ENCODE data around the gene SDK1. TPM values are rescaled to one million over a fixed set of nuclear protein-coding genes. Genes with fewer than 3 reads are reported as not detected.

The SDK1 gene
- total RNA-seq, 1 donor from 2014 or later, result 16.7 TPM

- Histone ChIP-seq H3K36me3 (no peaks in the 10 kb centered on the region), H3K4me1 (no peaks in the 10 kb centered on the region), H3K4me3 (no peak overlapping the region)
Observed at GRCh38 chr7:3688842-3689241, 387.8 kb downstream of the SDK1 start.

GRCh38 chr7:3691478-3692158, 390.6 kb downstream of the SDK1 start:
- intact Hi-C loops (cut with DNase I), result no loop called here
- DNase-seq (ENCODE audit: extremely low spot score in 2 of 2), result no peak
- Histone ChIP-seq H3K4me1 (no peaks in the 10 kb centered on the region), H3K27ac (no peak overlapping the region), H3K27me3 (no peaks in the 10 kb centered on the region), H3K9me3 (no peaks in the 10 kb centered on the region), H3K4me3 (no peak overlapping the region), H3K36me3 (no peaks in the 10 kb centered on the region)
- no peak for TF ChIP-seq CTCF (IDR thresholded peaks at IDR 0.05)
- no peak for TF ChIP-seq POLR2A (IDR thresholded peaks at IDR 0.05)
- no peak for TF ChIP-seq POLR2AphosphoS5 (IDR thresholded peaks at IDR 0.05; ENCODE audit: insufficient read depth in 1 of 2, low read depth in 1 of 2)

More at GRCh38 chr7:3688842-3689241, 387.8 kb downstream of the SDK1 start:
- H3K9me3 ChIP-seq, result no peaks in the 10 kb centered on the region
- no peak overlapping the region for H3K27ac ChIP-seq
- intact Hi-C loops (cut with DNase I), result no loop called here
- TF ChIP-seq POLR2A (IDR thresholded peaks at IDR 0.05) (no peak), CTCF (IDR thresholded peaks at IDR 0.05) (no peak)
- no peaks in the 10 kb centered on the region for H3K27me3 ChIP-seq
- no peak for DNase-seq (ENCODE audit: extremely low spot score in 2 of 2)

GRCh38 chr7:3695602-3696001, 394.6 kb downstream of the SDK1 start:
- DNase-seq (ENCODE audit: extremely low spot score in 2 of 2), result no peak
- Histone ChIP-seq H3K4me1 (no peaks in the 10 kb centered on the region), H3K27me3 (no peaks in the 10 kb centered on the region), H3K4me3 (no peak overlapping the region), H3K27ac (no peak overlapping the region), H3K9me3 (no peaks in the 10 kb centered on the region), H3K36me3 (no peaks in the 10 kb centered on the region)
- intact Hi-C loops (cut with DNase I), result no loop called here
- TF ChIP-seq POLR2A (IDR thresholded peaks at IDR 0.05) (no peak), CTCF (IDR thresholded peaks at IDR 0.05) (no peak), POLR2AphosphoS5 (IDR thresholded peaks at IDR 0.05; ENCODE audit: insufficient read depth in 1 of 2, low read depth in 1 of 2) (no peak)

- no peaks in the 10 kb centered on the region for H3K4me1 ChIP-seq
- TF ChIP-seq POLR2AphosphoS5 (IDR thresholded peaks at IDR 0.05; ENCODE audit: insufficient read depth in 1 of 2, low read depth in 1 of 2), result no peak
- intact Hi-C loops (cut with DNase I), result no loop called here
- H3K27me3 ChIP-seq, result no peaks in the 10 kb centered on the region
- no peaks in the 10 kb centered on the region for H3K36me3 ChIP-seq
- DNase-seq (ENCODE audit: extremely low spot score in 2 of 2), result no peak
- no peaks in the 10 kb centered on the region for H3K9me3 ChIP-seq
- no peak overlapping the region for H3K27ac ChIP-seq
- H3K4me3 ChIP-seq, result no peak overlapping the region
Observed at GRCh38 chr7:3696113-3696512, 395.1 kb downstream of the SDK1 start.

GRCh38 chr7:3697472-3697871, 396.4 kb downstream of the SDK1 start:
- H3K4me3 ChIP-seq, result no peak overlapping the region
- TF ChIP-seq POLR2A (IDR thresholded peaks at IDR 0.05) (no peak), CTCF (IDR thresholded peaks at IDR 0.05) (no peak), POLR2AphosphoS5 (IDR thresholded peaks at IDR 0.05; ENCODE audit: insufficient read depth in 1 of 2, low read depth in 1 of 2) (no peak)
- no peaks in the 10 kb centered on the region for H3K36me3 ChIP-seq
- H3K27ac ChIP-seq, result no peak overlapping the region
- H3K27me3 ChIP-seq, result no peaks in the 10 kb centered on the region
- DNase-seq (ENCODE audit: extremely low spot score in 2 of 2), result no peak
- intact Hi-C loops (cut with DNase I), result no loop called here
- H3K4me1 ChIP-seq, result no peaks in the 10 kb centered on the region
- H3K9me3 ChIP-seq, result no peaks in the 10 kb centered on the region

Data from vagina (tissue), 2 donors.